GM19372 (cell line): ENCODE data around the gene TOX3.

ENCODE experiments used
- ATAC-seq: cut with Tn5 transposase; IDR thresholded peaks from one replicate; pipeline ENCODE4 v1.9.1; 2021; ENCODE audit warnings: mild to moderate bottlenecking, low read depth, moderate library complexity; ENCODE audit not compliant: unreplicated experiment

The TOX3 gene

GRCh38 chr16:52460639-52461178 lies 86.2 kb downstream of the TOX3 start:
- ATAC-seq, result no peak

- ATAC-seq, result no peak
These were observed 90.6 kb downstream of the TOX3 start for GRCh38 chr16:52456368-52456767.

- ATAC-seq, result no peak
These were observed 91.2 kb downstream of the TOX3 start for GRCh38 chr16:52455549-52456277.

- ATAC-seq, result no peak
These were observed 93.3 kb downstream of the TOX3 start for GRCh38 chr16:52453644-52454043.

DNA sequence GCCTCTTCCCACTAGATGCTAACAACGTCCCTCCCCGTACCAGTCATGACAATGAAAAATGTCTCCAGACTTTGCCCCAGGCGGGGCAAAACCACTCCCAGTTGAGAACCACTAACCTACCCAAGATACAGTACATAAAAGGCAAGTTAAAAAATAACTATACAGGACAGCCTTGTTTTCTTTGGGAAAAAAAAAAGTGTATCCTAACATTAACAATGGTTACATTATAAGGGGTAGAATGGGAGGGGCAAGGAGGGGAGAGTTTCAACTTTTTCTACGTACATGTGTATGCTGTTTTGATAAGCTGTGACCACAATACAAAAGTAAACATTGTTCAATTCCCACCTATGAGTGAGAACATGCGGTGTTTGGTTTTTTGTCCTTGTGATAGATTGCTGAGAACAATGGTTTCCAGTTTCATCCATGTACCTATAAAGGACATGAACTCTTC lies 94.9 kb downstream of the TOX3 start:
- ATAC-seq, result no peak

DNA sequence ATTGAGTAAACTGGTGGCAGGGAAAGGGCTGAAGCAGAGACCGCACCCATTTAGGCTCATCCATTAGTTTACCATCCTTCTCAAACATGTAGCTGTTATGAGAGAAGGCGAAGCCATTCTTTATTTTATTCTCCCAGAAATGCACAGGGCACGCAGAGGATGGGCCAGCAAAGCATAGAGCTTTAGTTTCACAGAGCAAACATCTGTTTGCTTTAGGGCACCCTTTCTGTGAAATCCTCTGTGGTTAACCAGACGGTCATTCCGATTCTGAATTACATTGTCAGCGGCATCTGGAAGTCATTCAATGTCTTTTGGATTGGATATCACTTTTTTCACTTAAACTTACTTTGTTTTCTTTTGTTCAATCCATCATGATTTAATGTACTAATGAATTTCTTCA lies 96.0 kb downstream of the TOX3 start:
- no peak for ATAC-seq

- no peak for ATAC-seq
These were observed 96.7 kb downstream of the TOX3 start for GRCh38 chr16:52450241-52450640.

- no peak for ATAC-seq
These were observed 100.9 kb downstream of the TOX3 start for GRCh38 chr16:52446080-52446479.

GRCh38 chr16:52441886-52442285 lies 105.1 kb downstream of the TOX3 start:
- no peak for ATAC-seq

DNA sequence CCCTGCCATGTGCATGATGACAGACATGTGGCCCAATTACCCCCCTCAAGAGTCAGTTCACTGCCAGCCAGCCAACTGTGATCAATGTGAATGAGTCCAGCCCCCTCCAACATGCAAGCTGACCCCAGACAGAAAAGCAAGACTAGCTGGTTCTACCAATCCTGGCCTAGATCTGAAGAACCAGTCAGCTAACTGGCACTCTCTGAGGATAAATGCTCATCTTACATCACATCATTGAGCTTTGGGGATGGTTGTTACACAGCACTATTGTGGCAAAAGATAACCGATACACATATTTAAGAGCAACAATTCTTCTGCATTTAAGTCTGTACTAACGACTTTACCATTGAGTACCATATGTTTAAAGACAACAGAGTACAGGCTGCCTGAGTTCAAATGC lies 106.7 kb downstream of the TOX3 start:
- no peak for ATAC-seq

DNA sequence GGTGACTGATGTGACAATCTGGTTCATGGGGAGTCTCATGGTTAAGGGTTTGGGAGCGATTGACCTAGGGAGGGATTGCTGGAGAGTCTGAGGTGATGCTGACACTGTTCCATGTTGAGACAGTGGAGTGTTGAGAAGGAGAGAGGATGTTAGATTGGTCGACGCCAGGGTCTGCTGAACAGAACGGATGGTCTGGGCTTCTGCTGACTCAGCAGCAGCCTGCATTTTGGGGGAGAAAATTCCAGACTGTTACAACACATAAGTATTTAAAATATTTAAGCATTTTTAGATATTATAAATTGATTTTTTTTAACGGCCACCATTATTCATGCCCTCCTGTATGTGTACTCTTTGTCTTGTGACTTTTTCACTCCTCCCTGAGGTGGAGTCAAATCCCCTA lies 107.2 kb downstream of the TOX3 start:
- no peak for ATAC-seq

- ATAC-seq, result no peak
These were observed 107.7 kb downstream of the TOX3 start for GRCh38 chr16:52439171-52439701.

DNA sequence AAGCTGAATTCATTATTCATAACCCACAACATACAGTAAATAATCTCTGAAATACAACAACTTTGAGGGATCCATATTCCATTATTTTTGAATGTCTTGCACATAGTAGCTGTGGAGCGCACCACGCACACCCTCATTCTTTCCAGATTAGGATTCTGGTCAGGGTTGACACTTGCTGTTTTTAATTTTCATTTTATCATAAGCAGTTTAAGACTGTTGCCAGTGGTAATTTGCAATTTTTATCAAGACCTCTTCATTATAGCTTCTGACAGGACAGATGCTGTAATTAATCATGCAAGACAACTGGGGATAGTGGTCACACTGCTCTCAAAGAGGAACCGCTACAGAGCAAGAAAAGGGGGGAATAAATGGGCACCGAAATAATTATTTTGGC lies 109.7 kb downstream of the TOX3 start:
- ATAC-seq, result no peak

- ATAC-seq, result no peak
These were observed 110.3 kb downstream of the TOX3 start for GRCh38 chr16:52436339-52437276.

DNA sequence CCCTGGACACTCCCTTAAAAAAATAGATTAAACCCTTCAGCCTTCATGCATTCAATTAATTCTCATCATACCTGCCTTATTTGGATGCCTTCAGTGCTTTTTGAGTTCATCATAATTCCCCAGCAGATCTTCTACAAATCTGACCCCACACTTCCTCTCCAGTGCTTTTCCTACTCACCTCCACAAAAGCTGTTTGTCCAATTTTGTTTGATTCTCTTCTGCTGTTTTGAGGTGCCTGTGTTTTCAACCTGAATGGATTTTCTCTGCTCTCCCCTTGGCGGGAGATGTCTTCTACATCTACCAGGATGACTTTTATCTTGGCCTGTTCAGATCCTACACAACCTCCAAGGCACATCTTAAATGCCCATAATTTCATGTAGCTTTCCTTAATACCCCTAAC lies 112.7 kb downstream of the TOX3 start:
- ATAC-seq, result no peak

DNA sequence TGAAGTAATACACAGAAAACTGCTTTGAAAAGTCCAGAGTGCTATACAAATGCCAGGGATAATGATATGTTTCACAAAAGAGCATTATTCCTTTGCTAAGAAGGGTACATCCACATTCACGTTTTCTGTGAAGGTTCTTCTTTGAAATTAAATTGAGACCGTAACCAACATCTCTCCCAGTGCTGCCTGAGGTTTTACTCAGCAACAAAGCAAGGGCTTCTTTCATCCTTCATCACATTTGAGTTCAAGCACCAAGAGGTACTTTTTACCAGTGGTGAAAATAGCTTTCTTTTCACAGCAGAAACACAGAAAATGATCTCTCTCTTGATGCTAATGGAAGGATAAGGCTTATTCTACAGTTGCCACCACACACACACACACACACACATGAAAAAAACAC lies 113.3 kb downstream of the TOX3 start:
- no peak for ATAC-seq

DNA sequence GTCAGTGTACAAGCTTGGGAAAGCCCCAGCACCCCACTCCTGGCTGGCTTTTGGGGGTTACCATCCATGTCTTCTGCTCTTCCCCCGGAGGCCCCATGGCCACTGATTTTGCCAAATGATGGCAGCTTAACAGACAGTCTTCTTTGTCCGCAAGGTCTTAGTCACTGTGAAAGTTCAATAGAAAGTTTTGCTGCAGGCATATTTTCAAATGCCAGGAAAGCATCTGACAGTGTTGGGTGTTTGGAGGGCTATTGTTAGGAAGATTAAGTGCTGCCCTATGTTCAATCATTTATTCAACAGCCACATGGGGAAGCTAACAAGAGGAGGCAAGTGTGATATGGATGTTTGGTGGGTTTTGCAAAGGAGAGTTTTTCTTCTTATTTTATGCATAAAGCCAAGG lies 122.4 kb downstream of the TOX3 start:
- no peak for ATAC-seq

DNA sequence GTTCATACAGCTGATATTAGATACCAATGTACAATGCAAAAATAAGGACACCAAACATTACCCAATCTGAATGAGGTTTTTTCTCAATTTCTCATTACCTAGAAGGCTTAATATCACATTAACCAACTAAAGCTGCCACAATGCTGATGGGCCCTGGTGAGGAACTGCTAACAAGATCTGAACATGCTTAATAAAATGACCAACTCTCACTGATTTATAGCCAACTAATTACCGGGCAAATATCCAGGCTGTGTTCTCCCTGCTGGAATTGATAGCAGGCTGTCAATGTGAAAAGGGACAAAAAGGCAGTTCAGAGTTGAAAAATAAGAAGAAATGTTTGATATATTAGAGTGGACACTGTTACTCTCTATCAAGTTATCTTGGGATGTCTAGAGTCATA lies 124.6 kb downstream of the TOX3 start:
- ATAC-seq, result no peak

DNA sequence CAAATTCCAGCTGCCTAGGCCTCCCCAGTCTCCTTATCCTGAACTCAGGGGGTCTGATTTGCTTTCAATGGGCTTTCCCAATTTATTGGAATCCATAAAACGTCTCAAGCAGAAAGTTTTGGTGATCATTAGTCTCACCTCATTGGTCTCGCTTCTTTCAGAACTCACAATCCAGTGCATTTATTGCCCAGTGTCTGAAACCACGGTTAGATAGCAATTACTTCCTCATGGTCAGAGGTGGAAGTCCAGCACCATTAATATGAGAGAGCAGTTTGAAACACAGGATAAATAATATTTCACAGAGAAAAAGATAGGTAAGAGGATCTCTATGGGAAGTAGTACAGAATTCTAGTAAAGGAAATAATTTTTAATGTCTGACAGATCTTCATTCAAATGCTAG lies 128.7 kb downstream of the TOX3 start:
- ATAC-seq, result no peak

GRCh38 chr16:52416888-52417287 lies 130.1 kb downstream of the TOX3 start:
- ATAC-seq, result no peak

DNA sequence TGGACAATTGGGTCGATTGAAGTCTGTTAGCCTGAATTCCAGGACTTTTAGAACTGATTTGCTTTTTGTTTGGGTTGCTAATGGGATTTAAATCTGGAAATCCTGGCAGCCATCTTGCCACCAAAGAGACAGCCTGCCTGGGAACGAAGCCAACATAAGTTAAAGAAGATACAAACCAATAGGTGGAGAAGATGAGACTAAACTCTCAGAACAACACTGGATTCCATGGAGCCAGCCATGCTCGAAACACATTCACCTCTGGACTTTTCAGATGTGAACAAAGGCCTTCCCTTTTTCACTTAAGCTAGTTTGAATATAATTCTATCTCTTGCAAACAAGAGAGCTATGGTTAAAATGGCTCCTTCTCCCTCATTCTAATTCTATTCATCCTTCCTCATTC lies 135.9 kb downstream of the TOX3 start:
- no peak for ATAC-seq
